Tibial artery (tissue), 4 donors: ENCODE results near the gene RBM46.
"Not testable (repeated sequence)": the region's sequence is repeated elsewhere in the genome, so short reads cannot be mapped to it uniquely, and the experiment has no call there.

Source experiments
- DNase-seq, 2 donors: peaks; one replicate each; pipeline ENCODE4 v3.0.0-alpha.2; 2019
- H3K27ac ChIP-seq, 2 donors: fragments of 200-600 bp; sonication (generic) in 1 of 2; 1 replicate in 1 of 2; 2 replicates in 1 of 2; pipeline ENCODE4 v1.5.1; 2018 to 2019; ENCODE audit warnings: mild to moderate bottlenecking in 1 of 2
- H3K27me3 ChIP-seq, 2 donors: fragments of 200-600 bp; sonication (generic) in 1 of 2; one replicate each; pipeline versions ENCODE4 v1.5.1 to v1.6.0; 2016 to 2019
- H3K36me3 ChIP-seq, 3 donors: fragments of 200-600 bp; sonication (generic) in 2 of 3; one replicate each; pipeline ENCODE4 v1.5.1; 2016 to 2019; ENCODE audit warnings: mild to moderate bottlenecking in 2 of 3
- H3K4me1 ChIP-seq, 4 donors: fragments of 200-600 bp; sonication (generic) in 2 of 4; 1 replicate in 3 of 4; 2 replicates in 1 of 4; pipeline ENCODE4 v1.5.1; 2016 to 2019
- H3K4me3 ChIP-seq, 2 donors: fragments of 200-600 bp; sonication (generic) in 1 of 2; 1 replicate in 1 of 2; 2 replicates in 1 of 2; pipeline ENCODE4 v1.5.1; 2018 to 2019; ENCODE audit warnings: mild to moderate bottlenecking in 2 of 2
- H3K9me3 ChIP-seq, 3 donors: fragments of 200-600 bp; sonication (generic) in 1 of 3; one replicate each; pipeline ENCODE4 v1.5.1; 2016 to 2019
- CTCF ChIP-seq, 2 experiments: fragments of 200-600 bp in 1 of 2; fragments of 450-650 bp in 1 of 2; IDR thresholded peaks; one replicate each; pipeline ENCODE4 v1.5.1; 2017 to 2019; ENCODE audit warnings: antibody characterized with exemption in 2 of 2, mild to moderate bottlenecking in 1 of 2, moderate library complexity in 1 of 2
- intact Hi-C: fragments of 100-400 bp; cut with DNase I; formaldehyde crosslinking; loops from one replicate; pipeline ENCODE4 v1.15.0; 2023; ENCODE audit warnings: low total_unique reads

Gene RBM46

GRCh38 chr4:154869301-154869700 is 88.2 kb downstream of the RBM46 start:
- peaks cover 0 to 3% (median 0%) of the 10 kb centered on the region in 3 donors for H3K9me3 ChIP-seq
- intact Hi-C loops = no loop called here
- H3K27ac ChIP-seq = no peak overlapping the region
- no peak for DNase-seq
- no peaks in the 10 kb centered on the region for H3K36me3 ChIP-seq
- no peaks in the 10 kb centered on the region for H3K27me3 ChIP-seq
- no peak for TF ChIP-seq CTCF (IDR thresholded peaks at IDR 0.05)
- H3K4me1 ChIP-seq = no peaks in the 10 kb centered on the region
- no peak overlapping the region for H3K4me3 ChIP-seq

- intact Hi-C loops = no loop called here
- Histone ChIP-seq H3K27me3 (no peaks in the 10 kb centered on the region), H3K36me3 (no peaks in the 10 kb centered on the region), H3K4me1 (no peaks in the 10 kb centered on the region), H3K4me3 (no peak overlapping the region), H3K9me3 (peaks cover 0 to 3% (median 0%) of the 10 kb centered on the region in 3 donors), H3K27ac (no peak overlapping the region)
- no peak for TF ChIP-seq CTCF (IDR thresholded peaks at IDR 0.05)
- DNase-seq = no peak
These were observed 91.1 kb downstream of the RBM46 start for GRCh38 chr4:154872198-154872597.

- H3K4me1 ChIP-seq, intact Hi-C loops, H3K4me3 ChIP-seq, H3K36me3 ChIP-seq, H3K27ac ChIP-seq, H3K9me3 ChIP-seq, DNase-seq, H3K27me3 ChIP-seq: not testable (repeated sequence)
These were observed 93.0 kb downstream of the RBM46 start for GRCh38 chr4:154874049-154874448.

- H3K9me3 ChIP-seq = peaks cover 0 to 3% (median 0%) of the 10 kb centered on the region in 3 donors
- H3K36me3 ChIP-seq = no peaks in the 10 kb centered on the region
- no peak overlapping the region for H3K27ac ChIP-seq
- no peaks in the 10 kb centered on the region for H3K27me3 ChIP-seq
- DNase-seq = no peak
- H3K4me1 ChIP-seq = no peaks in the 10 kb centered on the region
- TF ChIP-seq CTCF (IDR thresholded peaks at IDR 0.05) = no peak
- no peak overlapping the region for H3K4me3 ChIP-seq
- intact Hi-C loops = no loop called here
These were observed 96.2 kb downstream of the RBM46 start for GRCh38 chr4:154877110-154877760.
